HEK293 (cell line): ENCODE data around the gene SMIM41.

Experiments used
- BCL11A ChIP-seq: fragments of 450-650 bp; formaldehyde crosslinking; IDR thresholded peaks from 2 replicates; pipeline ENCODE4 v1.5.1; 2016; ENCODE audit warnings: low read depth, missing biosample characterization, missing genetic modification characterization
- BCL11B ChIP-seq: fragments of 450-650 bp; formaldehyde crosslinking; IDR thresholded peaks from 2 replicates; pipeline ENCODE4 v1.5.1; 2016; ENCODE audit warnings: low read depth, missing biosample characterization, missing genetic modification characterization
- GFI1B ChIP-seq: fragments of 450-650 bp; formaldehyde crosslinking; IDR thresholded peaks from 2 replicates; pipeline ENCODE4 v1.5.1; 2016; ENCODE audit warnings: missing biosample characterization, missing genetic modification characterization
- HOXA7 ChIP-seq: sonication (generic); formaldehyde crosslinking; IDR thresholded peaks from 2 replicates; pipeline ENCODE4 v1.8.1; 2022; ENCODE audit warnings: missing genetic modification reagents, borderline replicate concordance
- HOXC10 ChIP-seq: sonication (generic); formaldehyde crosslinking; IDR thresholded peaks from 2 replicates; pipeline ENCODE4 v1.8.1; 2023; ENCODE audit warnings: mild to moderate bottlenecking, missing genetic modification reagents
- KLF10 ChIP-seq: fragments of 450-650 bp; IDR thresholded peaks from 2 replicates; pipeline ENCODE4 v1.5.1; 2018; ENCODE audit warnings: missing biosample characterization, mild to moderate bottlenecking, missing genetic modification characterization
- PRDM10 ChIP-seq: fragments of 450-650 bp; formaldehyde crosslinking; IDR thresholded peaks from 2 replicates; pipeline ENCODE4 v1.5.1; 2016; ENCODE audit warnings: missing biosample characterization, missing genetic modification characterization
- SP3 ChIP-seq: fragments of 450-650 bp; formaldehyde crosslinking; IDR thresholded peaks from 2 replicates; pipeline ENCODE4 v1.5.1; 2016; ENCODE audit warnings: missing biosample characterization, missing genetic modification characterization
- WT1 ChIP-seq: fragments of 450-650 bp; formaldehyde crosslinking; IDR thresholded peaks from 2 replicates; pipeline ENCODE4 v1.5.1; 2016; ENCODE audit warnings: missing biosample characterization, missing genetic modification characterization
- ZBTB20 ChIP-seq: fragments of 450-650 bp; formaldehyde crosslinking; IDR thresholded peaks from 2 replicates; pipeline ENCODE4 v1.5.1; 2016; ENCODE audit warnings: missing biosample characterization, missing genetic modification characterization
- ZBTB8A ChIP-seq: fragments of 450-650 bp; formaldehyde crosslinking; IDR thresholded peaks from 2 replicates; pipeline ENCODE4 v1.5.1; 2016; ENCODE audit warnings: missing biosample characterization, missing genetic modification characterization
- ZFP37 ChIP-seq: fragments of 450-650 bp; formaldehyde crosslinking; IDR thresholded peaks from 2 replicates; pipeline ENCODE4 v1.5.1; 2016; ENCODE audit warnings: missing biosample characterization, missing genetic modification characterization
- ZIC2 ChIP-seq: fragments of 450-650 bp; formaldehyde crosslinking; IDR thresholded peaks from 2 replicates; pipeline ENCODE4 v1.5.1; 2016; ENCODE audit warnings: missing biosample characterization, missing genetic modification characterization
- ZNF114 ChIP-seq: fragments of 450-650 bp; formaldehyde crosslinking; IDR thresholded peaks from 2 replicates; pipeline ENCODE4 v1.5.0; 2017; ENCODE audit warnings: missing biosample characterization, missing genetic modification characterization
- ZNF132 ChIP-seq: fragments of 450-650 bp; formaldehyde crosslinking; IDR thresholded peaks from 2 replicates; pipeline ENCODE4 v1.5.1; 2017; ENCODE audit warnings: missing biosample characterization, missing genetic modification characterization, borderline replicate concordance
- ZNF211 ChIP-seq: fragments of 450-650 bp; formaldehyde crosslinking; IDR thresholded peaks from 2 replicates; pipeline ENCODE4 v1.5.1; 2016; ENCODE audit warnings: low read depth, missing biosample characterization, missing genetic modification characterization
- ZNF214 ChIP-seq: fragments of 450-650 bp; formaldehyde crosslinking; IDR thresholded peaks from 2 replicates; pipeline ENCODE4 v1.5.1; 2017; ENCODE audit warnings: missing biosample characterization, mild to moderate bottlenecking, missing genetic modification characterization, borderline replicate concordance
- ZNF23 ChIP-seq: fragments of 450-650 bp; formaldehyde crosslinking; IDR thresholded peaks from 2 replicates; pipeline ENCODE4 v1.5.1; 2016; ENCODE audit warnings: missing biosample characterization, missing genetic modification characterization, borderline replicate concordance
- ZNF24 ChIP-seq: fragments of 450-650 bp; formaldehyde crosslinking; IDR thresholded peaks from 2 replicates; pipeline ENCODE4 v1.5.1; 2016; ENCODE audit warnings: missing biosample characterization, missing genetic modification characterization
- ZNF530 ChIP-seq: fragments of 450-650 bp; formaldehyde crosslinking; IDR thresholded peaks from 2 replicates; pipeline ENCODE4 v1.5.1; 2016; ENCODE audit warnings: low read depth, missing biosample characterization, missing genetic modification characterization
- ZNF670 ChIP-seq: fragments of 450-650 bp; formaldehyde crosslinking; IDR thresholded peaks from 2 replicates; pipeline ENCODE4 v1.5.1; 2016; ENCODE audit warnings: missing biosample characterization, missing genetic modification characterization, low read depth
- ZNF747 ChIP-seq: fragments of 450-650 bp; formaldehyde crosslinking; IDR thresholded peaks from 2 replicates; pipeline ENCODE4 v1.5.1; 2016; ENCODE audit warnings: missing biosample characterization, missing genetic modification characterization
- ZNF76 ChIP-seq: fragments of 450-650 bp; formaldehyde crosslinking; IDR thresholded peaks from 2 replicates; pipeline ENCODE4; 2016; ENCODE audit warnings: low read depth, missing biosample characterization, missing genetic modification characterization, borderline replicate concordance
- ZNF768 ChIP-seq: fragments of 450-650 bp; formaldehyde crosslinking; IDR thresholded peaks from 2 replicates; pipeline ENCODE4 v1.5.1; 2018; ENCODE audit warnings: missing biosample characterization, mild to moderate bottlenecking, missing genetic modification characterization
- ZNF777 ChIP-seq: fragments of 450-650 bp; formaldehyde crosslinking; IDR thresholded peaks from 2 replicates; pipeline ENCODE4 v1.5.1; 2017; ENCODE audit warnings: missing biosample characterization, missing genetic modification characterization, borderline replicate concordance
- ZNF785 ChIP-seq: fragments of 450-650 bp; formaldehyde crosslinking; IDR thresholded peaks from 2 replicates; pipeline ENCODE4 v1.5.1; 2016; ENCODE audit warnings: missing biosample characterization, missing genetic modification characterization
- ZNF791 ChIP-seq: fragments of 450-650 bp; formaldehyde crosslinking; IDR thresholded peaks from 2 replicates; pipeline ENCODE4 v1.5.1; 2016; ENCODE audit warnings: missing biosample characterization, missing genetic modification characterization
- ZNF837 ChIP-seq: fragments of 450-650 bp; formaldehyde crosslinking; IDR thresholded peaks from 2 replicates; pipeline ENCODE4 v1.5.1; 2016; ENCODE audit warnings: missing biosample characterization, missing genetic modification characterization
- ZSCAN23 ChIP-seq: fragments of 450-650 bp; formaldehyde crosslinking; IDR thresholded peaks from 2 replicates; pipeline ENCODE4 v1.5.1; 2016; ENCODE audit warnings: missing biosample characterization, missing genetic modification characterization
- TF ChIP-seq, protein P1 (sequence below): fragments of 450-650 bp; formaldehyde crosslinking; IDR thresholded peaks from 2 replicates; pipeline ENCODE4 v1.5.1; 2016; ENCODE audit warnings: missing biosample characterization, missing genetic modification characterization, low read depth
- TF ChIP-seq, protein P2 (sequence below): fragments of 450-650 bp; formaldehyde crosslinking; IDR thresholded peaks from 2 replicates; pipeline ENCODE4 v1.5.1; 2016; ENCODE audit warnings: missing biosample characterization, missing genetic modification characterization
- TF ChIP-seq, protein P3 (sequence below): fragments of 450-650 bp; formaldehyde crosslinking; IDR thresholded peaks from 2 replicates; pipeline ENCODE4 v1.5.0; 2017; ENCODE audit warnings: missing biosample characterization, missing genetic modification characterization, borderline replicate concordance

SMIM41 gene

DNA sequence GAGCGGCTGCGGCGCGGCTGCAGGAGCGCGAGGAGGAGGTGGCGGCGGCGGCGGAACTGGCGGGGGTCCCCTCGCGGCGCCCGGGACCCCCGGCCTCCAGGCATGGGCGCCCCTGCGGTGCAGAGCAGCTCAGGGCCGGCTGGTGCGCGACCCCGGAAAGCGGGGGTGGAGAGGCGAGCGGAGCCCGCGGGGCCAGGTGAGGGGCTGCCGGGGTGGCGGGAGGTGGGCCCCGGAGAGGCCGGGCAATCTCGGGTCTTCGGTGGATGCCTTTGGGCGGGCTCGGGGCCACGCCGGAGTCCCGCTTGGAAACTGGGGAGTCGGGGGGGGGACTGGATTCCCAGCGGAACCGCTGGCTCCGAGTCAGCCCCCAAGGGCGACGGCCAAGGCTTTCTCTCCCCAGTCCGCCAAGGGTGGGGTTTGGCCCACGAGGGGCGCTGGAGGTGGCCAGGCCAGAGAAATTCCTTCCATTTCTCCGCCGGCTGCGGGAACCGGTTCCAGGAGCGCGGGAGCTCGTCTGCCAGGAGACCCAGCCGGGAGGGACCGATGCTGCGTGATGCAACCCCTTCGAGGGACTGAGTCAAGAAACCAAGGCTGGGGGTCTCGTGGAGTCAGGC is 42.1 kb upstream of the SMIM41 start (continued):
- TF ChIP-seq KLF10 (tag by site-specific recombination): no peak
- no peak for TF ChIP-seq ZNF747 (tag by site-specific recombination)
- no peak for TF ChIP-seq HOXC10 (CRISPR knock-in tag)
- TF ChIP-seq PRDM10 (tag by site-specific recombination): no peak
- TF ChIP-seq, protein P1, sequence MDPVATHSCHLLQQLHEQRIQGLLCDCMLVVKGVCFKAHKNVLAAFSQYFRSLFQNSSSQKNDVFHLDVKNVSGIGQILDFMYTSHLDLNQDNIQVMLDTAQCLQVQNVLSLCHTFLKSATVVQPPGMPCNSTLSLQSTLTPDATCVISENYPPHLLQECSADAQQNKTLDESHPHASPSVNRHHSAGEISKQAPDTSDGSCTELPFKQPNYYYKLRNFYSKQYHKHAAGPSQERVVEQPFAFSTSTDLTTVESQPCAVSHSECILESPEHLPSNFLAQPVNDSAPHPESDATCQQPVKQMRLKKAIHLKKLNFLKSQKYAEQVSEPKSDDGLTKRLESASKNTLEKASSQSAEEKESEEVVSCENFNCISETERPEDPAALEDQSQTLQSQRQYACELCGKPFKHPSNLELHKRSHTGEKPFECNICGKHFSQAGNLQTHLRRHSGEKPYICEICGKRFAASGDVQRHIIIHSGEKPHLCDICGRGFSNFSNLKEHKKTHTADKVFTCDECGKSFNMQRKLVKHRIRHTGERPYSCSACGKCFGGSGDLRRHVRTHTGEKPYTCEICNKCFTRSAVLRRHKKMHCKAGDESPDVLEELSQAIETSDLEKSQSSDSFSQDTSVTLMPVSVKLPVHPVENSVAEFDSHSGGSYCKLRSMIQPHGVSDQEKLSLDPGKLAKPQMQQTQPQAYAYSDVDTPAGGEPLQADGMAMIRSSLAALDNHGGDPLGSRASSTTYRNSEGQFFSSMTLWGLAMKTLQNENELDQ (tag by site-specific recombination): no peak
- peak; percentile 20 for TF ChIP-seq ZBTB8A (tag by site-specific recombination)
- no peak for TF ChIP-seq ZNF24 (tag by site-specific recombination)
- TF ChIP-seq ZNF791 (tag by site-specific recombination): no peak
- TF ChIP-seq, protein P2, sequence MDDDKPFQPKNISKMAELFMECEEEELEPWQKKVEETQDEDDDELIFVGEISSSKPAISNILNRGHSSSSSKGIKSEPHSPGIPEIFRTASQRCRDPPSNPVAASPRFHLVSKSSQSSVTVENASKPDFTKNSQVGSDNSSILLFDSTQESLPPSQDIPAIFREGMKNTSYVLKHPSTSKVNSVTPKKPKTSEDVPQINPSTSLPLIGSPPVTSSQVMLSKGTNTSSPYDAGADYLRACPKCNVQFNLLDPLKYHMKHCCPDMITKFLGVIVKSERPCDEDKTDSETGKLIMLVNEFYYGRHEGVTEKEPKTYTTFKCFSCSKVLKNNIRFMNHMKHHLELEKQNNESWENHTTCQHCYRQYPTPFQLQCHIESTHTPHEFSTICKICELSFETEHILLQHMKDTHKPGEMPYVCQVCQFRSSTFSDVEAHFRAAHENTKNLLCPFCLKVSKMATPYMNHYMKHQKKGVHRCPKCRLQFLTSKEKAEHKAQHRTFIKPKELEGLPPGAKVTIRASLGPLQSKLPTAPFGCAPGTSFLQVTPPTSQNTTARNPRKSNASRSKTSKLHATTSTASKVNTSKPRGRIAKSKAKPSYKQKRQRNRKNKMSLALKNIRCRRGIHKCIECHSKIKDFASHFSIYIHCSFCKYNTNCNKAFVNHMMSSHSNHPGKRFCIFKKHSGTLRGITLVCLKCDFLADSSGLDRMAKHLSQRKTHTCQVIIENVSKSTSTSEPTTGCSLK (tag by site-specific recombination): no peak
- TF ChIP-seq ZNF785 (tag by site-specific recombination): no peak
- TF ChIP-seq ZNF132 (tag by site-specific recombination): no peak
- TF ChIP-seq WT1: no peak
- no peak for TF ChIP-seq ZFP37
- no peak for TF ChIP-seq ZNF837 (tag by site-specific recombination)
- no peak for TF ChIP-seq ZNF768 (tag by site-specific recombination)
- TF ChIP-seq ZNF211 (tag by site-specific recombination): no peak
- TF ChIP-seq, protein P3, sequence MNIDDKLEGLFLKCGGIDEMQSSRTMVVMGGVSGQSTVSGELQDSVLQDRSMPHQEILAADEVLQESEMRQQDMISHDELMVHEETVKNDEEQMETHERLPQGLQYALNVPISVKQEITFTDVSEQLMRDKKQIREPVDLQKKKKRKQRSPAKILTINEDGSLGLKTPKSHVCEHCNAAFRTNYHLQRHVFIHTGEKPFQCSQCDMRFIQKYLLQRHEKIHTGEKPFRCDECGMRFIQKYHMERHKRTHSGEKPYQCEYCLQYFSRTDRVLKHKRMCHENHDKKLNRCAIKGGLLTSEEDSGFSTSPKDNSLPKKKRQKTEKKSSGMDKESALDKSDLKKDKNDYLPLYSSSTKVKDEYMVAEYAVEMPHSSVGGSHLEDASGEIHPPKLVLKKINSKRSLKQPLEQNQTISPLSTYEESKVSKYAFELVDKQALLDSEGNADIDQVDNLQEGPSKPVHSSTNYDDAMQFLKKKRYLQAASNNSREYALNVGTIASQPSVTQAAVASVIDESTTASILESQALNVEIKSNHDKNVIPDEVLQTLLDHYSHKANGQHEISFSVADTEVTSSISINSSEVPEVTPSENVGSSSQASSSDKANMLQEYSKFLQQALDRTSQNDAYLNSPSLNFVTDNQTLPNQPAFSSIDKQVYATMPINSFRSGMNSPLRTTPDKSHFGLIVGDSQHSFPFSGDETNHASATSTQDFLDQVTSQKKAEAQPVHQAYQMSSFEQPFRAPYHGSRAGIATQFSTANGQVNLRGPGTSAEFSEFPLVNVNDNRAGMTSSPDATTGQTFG (tag by site-specific recombination): no peak
- TF ChIP-seq HOXA7 (CRISPR knock-in tag): no peak
- no peak for TF ChIP-seq ZNF670
- peak; percentile 27; the same call in 1 of the 2 replicates for TF ChIP-seq ZBTB20 (tag by site-specific recombination)
- no peak for TF ChIP-seq SP3 (tag by site-specific recombination)
- no peak for TF ChIP-seq ZSCAN23 (tag by site-specific recombination)
- no peak for TF ChIP-seq ZNF76 (tag by site-specific recombination)
- TF ChIP-seq BCL11A (tag by site-specific recombination): no peak
- TF ChIP-seq ZNF214: no peak
- peak; percentile 68 for TF ChIP-seq ZIC2
- TF ChIP-seq GFI1B (tag by site-specific recombination): no peak
- TF ChIP-seq ZNF777: no peak
- no peak for TF ChIP-seq ZNF530 (tag by site-specific recombination)
- TF ChIP-seq BCL11B (tag by site-specific recombination): no peak
- no peak for TF ChIP-seq ZNF23 (tag by site-specific recombination)
- TF ChIP-seq ZNF114 (tag by site-specific recombination): no peak
